ENCODE measurements around the gene VDR.

- TF ChIP-seq CTCF (conservative IDR thresholded peaks at IDR 0.05; ENCODE audit: low read length) (no peak), EZH2phosphoT487 (IDR thresholded peaks at IDR 0.05; ENCODE audit: borderline replicate concordance) (no peak)
Measured at GRCh38 chr12:47875746-47876439, 28.9 kb downstream of the VDR start.

Measured in Loucy (cell line).